Lower leg skin (tissue), 3 donors: ENCODE data around the gene VPS13D.

ENCODE experiments used
- POLR2A ChIP-seq, 2 donors: fragments of 450-650 bp; IDR thresholded peaks; one replicate each; pipeline ENCODE4 v1.6.1; 2016 to 2017; ENCODE audit warnings: antibody characterized with exemption in 2 of 2, mild to moderate bottlenecking in 1 of 2, moderate library complexity in 1 of 2
- TF ChIP-seq, protein P1 (sequence below), 3 donors: fragments of 450-650 bp; IDR thresholded peaks; one replicate each; pipeline ENCODE4 v1.5.1; 2016; ENCODE audit warnings: antibody characterized with exemption in 3 of 3, mild to moderate bottlenecking in 3 of 3, moderate library complexity in 2 of 3

DNA sequence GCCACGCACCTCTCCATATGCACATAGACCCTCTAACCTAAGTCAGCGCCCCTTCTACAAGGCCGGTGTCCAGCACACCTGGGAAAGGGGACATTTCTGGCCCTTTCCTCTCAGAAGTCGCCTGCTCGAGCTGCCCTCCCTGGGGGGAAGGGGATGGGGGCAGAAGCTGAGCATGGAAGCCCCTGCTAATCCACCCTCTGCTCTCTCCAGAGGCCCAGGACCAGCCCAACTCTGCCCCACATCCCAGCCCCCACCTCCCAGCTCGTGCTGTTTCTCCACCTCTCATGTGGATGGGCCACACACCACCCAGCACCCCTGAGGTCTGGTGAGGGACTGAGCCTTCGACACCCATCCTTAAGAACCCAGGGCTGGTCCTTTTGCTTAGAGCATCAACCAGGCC is 48.3 kb upstream of the VPS13D start:
- TF ChIP-seq, protein P1, sequence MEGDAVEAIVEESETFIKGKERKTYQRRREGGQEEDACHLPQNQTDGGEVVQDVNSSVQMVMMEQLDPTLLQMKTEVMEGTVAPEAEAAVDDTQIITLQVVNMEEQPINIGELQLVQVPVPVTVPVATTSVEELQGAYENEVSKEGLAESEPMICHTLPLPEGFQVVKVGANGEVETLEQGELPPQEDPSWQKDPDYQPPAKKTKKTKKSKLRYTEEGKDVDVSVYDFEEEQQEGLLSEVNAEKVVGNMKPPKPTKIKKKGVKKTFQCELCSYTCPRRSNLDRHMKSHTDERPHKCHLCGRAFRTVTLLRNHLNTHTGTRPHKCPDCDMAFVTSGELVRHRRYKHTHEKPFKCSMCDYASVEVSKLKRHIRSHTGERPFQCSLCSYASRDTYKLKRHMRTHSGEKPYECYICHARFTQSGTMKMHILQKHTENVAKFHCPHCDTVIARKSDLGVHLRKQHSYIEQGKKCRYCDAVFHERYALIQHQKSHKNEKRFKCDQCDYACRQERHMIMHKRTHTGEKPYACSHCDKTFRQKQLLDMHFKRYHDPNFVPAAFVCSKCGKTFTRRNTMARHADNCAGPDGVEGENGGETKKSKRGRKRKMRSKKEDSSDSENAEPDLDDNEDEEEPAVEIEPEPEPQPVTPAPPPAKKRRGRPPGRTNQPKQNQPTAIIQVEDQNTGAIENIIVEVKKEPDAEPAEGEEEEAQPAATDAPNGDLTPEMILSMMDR (IDR thresholded peaks at IDR 0.05) = no peak
- no peak for TF ChIP-seq POLR2A (IDR thresholded peaks at IDR 0.05)
